ENCODE results near the gene ATN1.

GRCh38 chr12:6965026-6965661, 37.4 kb downstream of the ATN1 start:
- TF ChIP-seq RCOR1 (IDR thresholded peaks at IDR 0.05; ENCODE audit: insufficient replicate concordance, low read length) = no peak
- peak; percentile 91 for TF ChIP-seq CTCF (conservative IDR thresholded peaks at IDR 0.05; ENCODE audit: low read depth, low read length)
- no peak for TF ChIP-seq POLR2A (IDR thresholded peaks at IDR 0.05; ENCODE audit: low read depth, low read length)
- peak; percentile 66 for TF ChIP-seq RAD21 (IDR thresholded peaks at IDR 0.05; ENCODE audit: low read length)
- peak; percentile 74 for TF ChIP-seq BHLHE40 (IDR thresholded peaks at IDR 0.05; ENCODE audit: low read depth, low read length)
- no peak for TF ChIP-seq CHD1 (IDR thresholded peaks at IDR 0.05; ENCODE audit: low read depth, low read length)
- TF ChIP-seq RFX5 (IDR thresholded peaks at IDR 0.05; ENCODE audit: low read depth, low read length) = no peak
- no peak for TF ChIP-seq MAFK (IDR thresholded peaks at IDR 0.05; ENCODE audit: low read depth, low read length)
- TF ChIP-seq SMC3 (IDR thresholded peaks at IDR 0.05; ENCODE audit: low read depth, low read length) = peak; percentile 88
- TF ChIP-seq, protein P1, sequence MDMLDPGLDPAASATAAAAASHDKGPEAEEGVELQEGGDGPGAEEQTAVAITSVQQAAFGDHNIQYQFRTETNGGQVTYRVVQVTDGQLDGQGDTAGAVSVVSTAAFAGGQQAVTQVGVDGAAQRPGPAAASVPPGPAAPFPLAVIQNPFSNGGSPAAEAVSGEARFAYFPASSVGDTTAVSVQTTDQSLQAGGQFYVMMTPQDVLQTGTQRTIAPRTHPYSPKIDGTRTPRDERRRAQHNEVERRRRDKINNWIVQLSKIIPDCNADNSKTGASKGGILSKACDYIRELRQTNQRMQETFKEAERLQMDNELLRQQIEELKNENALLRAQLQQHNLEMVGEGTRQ (IDR thresholded peaks at IDR 0.05; ENCODE audit: low read depth, low read length) = peak; percentile 72
- TF ChIP-seq CEBPB (IDR thresholded peaks at IDR 0.05; ENCODE audit: low read depth, low read length) = no peak
- TF ChIP-seq MAZ (IDR thresholded peaks at IDR 0.05; ENCODE audit: borderline replicate concordance, low read depth, low read length) = peak; percentile 27; the same call in 1 of the 2 replicates
- no peak for TF ChIP-seq FOS (IDR thresholded peaks at IDR 0.05; ENCODE audit: low read depth, low read length)
- TF ChIP-seq, protein P2, sequence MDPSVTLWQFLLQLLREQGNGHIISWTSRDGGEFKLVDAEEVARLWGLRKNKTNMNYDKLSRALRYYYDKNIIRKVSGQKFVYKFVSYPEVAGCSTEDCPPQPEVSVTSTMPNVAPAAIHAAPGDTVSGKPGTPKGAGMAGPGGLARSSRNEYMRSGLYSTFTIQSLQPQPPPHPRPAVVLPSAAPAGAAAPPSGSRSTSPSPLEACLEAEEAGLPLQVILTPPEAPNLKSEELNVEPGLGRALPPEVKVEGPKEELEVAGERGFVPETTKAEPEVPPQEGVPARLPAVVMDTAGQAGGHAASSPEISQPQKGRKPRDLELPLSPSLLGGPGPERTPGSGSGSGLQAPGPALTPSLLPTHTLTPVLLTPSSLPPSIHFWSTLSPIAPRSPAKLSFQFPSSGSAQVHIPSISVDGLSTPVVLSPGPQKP (IDR thresholded peaks at IDR 0.05; ENCODE audit: borderline replicate concordance, low read depth, low read length) = no peak

Measured in IMR-90 (cell line).